NCI-H524 treated with DMSO at 0.1 percent for 48 hours (cell line): ENCODE measurements around the gene PRR16.
A peak's percentile ranks its signal among the peaks of the same experiment; 100 is the strongest.

ENCODE experiments used
- DNase-seq: peaks from one replicate; lab custom pipeline; 2025; lab: John Stamatoyannopoulos, UW

The PRR16 gene

DNA sequence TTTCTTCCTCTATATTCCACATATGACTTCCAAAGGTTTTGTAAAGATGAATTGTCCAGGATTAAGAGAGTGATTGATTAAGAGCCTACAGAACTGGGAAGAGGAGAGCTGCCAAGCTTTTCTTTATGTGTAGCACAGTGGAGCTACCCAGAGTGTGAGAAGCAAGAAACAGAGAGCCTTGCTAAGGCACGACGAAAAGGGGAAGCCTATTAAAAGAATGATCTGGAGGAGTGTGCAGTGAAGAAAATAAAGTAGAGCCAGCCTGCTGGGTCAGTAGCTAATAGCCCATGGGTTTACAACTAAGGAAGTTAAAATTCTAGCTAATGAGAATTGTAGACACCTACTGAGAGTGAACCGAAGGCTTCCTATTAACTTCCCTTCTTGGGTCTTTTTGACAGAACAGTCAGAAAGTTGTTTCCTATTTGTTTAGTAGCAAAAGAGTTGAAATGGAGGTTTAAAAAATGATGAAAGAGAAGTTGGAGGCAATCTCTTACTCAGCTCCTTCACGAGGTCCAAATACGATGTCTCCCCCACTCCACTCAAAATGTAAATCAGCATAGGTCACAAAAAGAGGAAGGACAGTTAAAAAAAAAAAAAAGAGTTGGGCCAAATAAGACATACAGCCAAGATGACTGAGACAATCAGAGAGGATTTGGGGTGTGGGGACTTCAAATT, 957 bp upstream of the PRR16 start:
- no peak for DNase-seq

DNA sequence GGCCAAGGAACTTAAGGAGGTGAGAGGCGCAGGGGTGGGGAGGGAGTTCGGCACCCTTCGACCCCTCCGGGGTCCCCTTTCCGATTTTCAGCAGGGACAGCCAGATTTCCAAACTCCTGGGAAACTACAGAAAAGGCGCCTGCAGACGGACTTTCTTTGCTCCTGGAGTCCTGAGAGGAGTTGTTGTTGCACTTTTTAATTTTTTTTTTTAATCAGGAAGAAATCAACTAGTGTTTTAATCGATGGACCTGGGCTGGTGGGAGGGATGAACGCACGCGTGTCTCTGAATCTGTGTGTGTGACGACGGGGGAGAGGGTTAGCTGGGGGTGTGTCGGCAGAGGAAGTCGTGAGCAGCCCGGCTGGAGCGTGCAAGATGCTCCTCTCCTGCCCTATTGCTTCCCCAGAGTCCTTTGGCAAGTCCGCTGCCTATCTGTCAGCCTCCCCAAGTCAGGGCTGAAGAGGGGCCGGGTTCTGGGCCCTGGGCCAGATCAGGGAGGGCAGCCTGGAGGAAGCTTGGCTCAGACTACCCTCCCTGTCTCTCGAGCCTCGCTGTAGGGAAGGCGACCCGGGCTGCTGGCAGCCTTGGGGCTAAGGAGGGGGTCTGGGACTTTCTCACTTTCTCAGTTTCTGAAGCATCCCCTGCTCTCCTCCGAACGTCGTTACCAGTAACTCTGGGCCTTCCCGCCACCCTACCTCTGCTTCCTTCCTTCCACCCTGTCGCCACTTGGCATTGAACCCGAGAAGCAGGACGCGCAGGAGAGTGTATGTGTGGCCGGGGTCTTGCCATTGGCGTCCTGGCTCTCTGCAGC, 731 bp downstream of the PRR16 start:
- peak; percentile 32 for DNase-seq

DNA sequence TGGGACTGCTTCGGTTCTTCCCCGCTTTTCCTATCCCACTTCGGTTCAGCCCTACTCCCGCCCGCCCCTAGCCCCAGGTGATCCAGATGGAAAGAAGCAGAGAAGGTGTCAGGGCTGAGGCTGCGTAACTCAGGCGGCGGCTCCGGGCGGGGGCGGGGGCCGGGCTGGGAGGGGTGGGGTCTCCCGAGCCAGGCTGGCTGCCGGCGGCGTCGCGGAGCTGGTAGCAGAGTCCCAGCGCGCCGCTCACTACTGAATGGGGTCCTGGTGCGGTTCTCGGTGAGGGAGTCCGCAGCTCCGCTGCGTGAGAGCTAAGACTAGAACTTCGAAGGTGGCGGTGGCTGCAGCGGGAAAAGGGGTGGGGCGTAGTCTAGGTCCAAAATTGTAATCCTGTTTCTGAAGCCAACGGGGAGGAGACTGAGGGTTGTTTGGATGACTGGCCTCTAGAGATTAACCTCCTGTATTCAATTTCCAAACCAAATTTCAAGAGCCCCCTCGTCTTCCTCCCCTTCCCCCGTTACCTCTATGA, 1.4 kb downstream of the PRR16 start:
- peak; percentile 54 for DNase-seq

DNA sequence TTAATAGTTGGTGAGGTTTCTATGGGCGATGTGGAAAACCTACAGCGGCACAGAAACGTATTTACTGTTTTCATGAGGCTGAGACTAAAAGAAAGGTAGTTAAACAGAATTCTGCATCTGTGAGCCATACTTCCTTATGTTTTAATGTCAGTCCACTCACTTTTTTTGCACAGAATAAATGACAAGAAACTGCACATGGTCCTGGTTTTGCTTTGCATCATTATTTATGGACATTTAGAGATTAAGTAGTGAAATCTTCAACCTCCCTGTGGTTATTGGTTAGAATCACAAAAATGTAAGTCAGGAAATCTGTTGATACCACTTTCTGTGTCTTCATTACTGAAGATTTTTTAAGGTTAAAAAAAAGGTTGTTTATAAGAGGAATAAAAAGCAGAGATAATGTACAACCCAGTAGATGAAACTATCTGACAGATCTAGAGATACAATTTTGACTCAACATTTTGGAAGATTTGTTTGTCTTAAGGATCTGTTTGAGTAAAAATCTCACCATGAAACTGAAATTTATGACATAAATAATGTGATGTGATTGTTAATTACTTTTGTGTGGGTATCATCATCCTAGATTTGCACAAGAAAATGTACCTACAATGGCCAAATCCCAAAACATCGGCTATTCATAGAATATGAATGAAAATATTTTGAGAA, 2.4 kb downstream of the PRR16 start:
- no peak for DNase-seq

DNA sequence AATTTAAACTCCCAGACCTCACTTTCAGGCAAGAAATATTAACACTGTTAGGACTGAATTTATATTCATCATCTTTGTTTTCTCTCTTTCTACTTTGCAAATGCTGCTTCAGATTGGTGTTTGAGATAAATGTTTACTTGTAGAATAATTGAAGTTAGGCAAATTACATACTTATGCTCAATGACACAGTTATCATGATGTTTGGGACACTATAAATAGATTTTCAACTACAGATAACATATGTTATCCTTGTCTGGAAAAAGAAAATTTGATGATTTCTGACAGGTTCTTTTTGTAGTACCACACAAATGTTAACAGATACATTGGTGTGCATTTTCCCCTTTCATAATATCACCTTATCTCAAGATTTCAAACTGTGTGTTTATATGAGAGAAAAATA, 7.9 kb downstream of the PRR16 start:
- no peak for DNase-seq

DNA sequence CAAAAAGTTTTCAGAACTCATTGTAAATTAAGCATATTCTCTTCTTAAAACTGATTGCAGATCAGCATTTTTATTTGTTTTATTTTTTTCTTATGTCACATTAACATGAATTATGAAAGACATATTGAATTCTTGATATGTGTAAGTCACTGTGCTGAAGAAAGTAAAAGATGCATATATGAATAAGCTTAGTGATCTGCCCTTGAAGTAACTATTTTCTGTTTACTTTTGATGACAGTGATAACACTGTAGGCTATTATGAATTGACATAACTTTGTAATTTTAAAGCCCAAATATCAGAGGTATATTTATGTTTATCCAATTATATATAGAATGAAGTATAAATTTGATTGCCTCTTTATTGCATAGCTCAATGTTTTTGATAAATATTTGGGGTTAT, 8.8 kb downstream of the PRR16 start:
- DNase-seq: no peak

DNA sequence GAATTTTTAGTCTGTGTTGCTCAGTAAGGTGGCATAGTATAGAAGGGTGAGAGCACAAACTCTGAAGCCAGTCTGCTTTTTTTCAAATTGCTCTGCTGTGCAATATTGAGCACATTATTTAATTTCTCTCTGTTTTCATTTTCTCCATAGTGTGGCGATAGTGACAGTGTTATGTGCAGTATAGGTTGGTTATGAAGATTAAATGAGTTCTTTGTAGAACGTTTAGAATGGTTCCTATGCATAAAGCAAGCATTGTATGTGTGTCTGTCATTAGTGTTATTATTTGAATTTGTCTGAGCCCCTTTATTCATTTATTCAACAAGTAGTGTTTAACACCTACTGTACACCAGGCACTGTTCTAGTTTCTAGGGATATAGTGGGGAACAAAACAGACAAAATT, 9.2 kb downstream of the PRR16 start:
- DNase-seq: no peak

DNA sequence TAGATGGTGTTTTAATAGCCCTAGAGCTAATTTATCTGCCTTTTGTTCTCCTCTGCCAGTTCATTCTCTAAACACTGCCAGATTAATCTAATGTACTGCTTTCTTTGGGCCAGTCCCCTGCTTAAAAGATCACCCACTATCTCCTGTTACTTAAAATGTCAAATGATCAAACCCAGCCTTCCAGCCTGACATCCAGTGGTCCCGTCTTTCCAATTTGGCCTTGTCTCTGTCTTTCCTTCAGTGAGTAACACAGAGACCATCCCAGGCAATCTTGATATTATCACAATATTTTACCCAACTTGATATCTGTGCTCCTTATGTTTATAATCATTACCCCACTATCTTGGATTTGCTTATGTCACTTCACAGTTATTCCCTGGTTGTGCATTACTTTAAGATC, 12.0 kb downstream of the PRR16 start:
- no peak for DNase-seq

DNA sequence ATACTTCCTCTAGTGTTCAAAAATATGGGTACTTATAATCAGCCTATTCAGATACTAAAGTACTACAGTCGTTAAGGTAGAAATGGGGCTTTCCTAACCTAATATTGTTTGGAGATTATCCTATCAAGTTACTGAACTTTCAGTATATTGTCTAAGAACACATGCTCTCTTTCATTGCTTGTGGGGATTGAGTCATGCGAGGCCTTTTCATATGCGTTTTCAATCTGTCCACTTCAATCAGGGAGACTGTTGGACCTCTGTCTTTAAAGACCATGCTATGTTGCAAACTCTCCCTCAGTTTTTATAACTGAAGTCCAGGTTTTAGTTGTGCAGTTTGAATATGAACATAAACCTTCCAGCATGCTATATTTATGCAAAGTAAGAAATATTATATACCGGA, 15.0 kb downstream of the PRR16 start:
- peak; percentile 53 for DNase-seq

DNA sequence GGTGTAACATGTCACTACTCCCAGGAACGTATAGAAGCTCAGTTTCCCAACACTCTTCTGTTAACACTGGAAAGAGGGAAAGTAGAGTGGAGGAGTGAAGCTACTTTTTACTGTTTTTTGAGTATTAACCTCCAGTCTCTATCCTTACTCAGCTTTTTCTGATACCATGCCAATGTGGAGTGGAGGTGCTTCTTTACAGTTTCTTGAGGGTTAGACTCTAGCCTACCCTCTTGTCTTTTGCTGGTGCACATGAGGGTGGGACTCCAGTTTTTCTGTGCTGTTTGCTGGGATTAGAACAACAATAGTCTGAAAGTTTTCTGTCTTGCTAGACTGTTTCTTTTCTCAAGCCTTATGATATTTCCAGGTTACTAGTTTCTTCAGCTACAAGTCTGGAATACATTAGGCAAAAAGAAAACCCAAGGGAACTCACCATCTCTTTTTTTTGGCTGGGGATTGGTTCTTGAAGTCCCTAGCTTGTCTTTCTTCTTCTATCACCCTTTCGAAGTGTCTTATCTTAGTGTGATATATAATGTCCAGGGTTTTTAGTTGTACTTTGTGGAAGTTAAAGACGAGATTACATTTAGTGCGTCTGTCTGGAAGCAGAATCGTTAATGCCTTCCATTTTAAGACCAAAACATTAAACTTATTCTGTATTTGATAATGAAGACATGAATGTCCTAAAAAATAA, 35.9 kb downstream of the PRR16 start:
- DNase-seq: no peak

DNA sequence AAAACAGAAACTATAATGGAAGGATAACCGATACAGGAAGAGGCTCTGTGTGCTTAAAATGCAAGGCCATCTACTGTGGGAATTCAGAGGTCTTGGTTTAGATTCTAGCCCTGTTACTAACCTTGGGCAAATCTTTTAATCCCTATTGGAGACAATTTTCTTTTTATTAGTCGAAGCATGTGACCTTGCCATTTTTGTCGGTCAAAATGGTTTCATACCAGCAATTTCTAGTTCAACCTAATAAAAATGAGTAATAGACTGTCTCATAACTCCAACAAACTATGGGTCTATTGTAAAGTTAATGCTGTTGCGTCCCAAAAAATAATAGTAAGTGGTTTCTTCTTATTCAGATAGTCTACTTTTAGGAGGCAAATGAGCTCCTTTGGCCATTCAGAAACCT, 38.4 kb downstream of the PRR16 start:
- DNase-seq: no peak

DNA sequence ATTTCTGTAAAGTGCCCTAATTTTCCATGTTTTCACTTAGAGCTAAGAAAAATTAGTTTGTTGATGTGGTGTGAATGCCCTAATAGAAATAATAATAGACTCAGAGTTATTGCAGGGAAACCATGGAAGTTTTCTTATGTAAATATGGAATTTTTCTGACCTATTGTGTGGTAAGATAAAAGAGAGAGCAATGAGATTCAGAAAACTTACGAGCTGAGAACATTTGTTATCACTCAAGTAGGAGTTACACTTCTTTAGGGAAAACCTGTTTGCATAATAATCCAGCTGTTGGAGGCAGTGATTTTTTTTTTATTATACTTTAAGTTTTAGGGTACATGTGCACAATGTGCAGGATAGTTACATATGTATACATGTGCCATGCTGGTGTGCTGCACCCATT, 39.2 kb downstream of the PRR16 start:
- DNase-seq: no peak

DNA sequence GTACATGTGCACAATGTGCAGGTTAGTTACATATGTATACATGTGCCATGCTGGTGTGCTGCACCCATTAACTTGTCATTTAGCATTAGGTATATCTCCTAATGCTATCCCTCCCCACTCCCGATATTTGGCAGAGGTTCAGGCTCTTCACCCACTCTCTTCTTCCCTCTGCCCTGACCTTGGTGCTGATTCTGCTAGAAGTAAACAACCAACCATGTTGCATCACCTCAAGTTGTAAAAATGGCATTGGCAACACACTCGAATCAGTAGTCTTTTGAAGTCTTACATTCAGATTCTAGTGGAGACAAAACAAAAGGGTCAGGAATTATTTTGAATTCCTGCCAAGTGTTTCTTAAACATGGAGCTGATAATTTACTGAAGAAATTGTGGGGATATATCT, 40.0 kb downstream of the PRR16 start:
- DNase-seq: no peak

DNA sequence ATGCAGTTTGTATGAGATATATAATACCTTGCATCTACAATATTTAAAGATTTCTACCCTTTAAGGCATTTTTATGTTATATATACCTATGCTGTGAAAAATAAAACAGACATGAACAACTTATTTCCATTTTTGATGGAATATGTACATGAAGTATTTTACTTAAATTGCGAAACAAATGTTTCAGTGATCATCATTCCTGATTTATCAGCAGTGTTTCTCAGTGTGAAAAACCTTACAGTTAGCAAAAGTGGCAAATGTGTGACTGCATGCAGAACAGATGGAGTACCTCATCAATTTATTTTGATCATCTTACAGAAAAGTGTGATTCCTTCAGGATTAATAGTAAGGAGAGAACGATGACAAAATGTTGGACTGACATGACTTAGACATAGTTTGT, 43.1 kb downstream of the PRR16 start:
- DNase-seq: no peak

DNA sequence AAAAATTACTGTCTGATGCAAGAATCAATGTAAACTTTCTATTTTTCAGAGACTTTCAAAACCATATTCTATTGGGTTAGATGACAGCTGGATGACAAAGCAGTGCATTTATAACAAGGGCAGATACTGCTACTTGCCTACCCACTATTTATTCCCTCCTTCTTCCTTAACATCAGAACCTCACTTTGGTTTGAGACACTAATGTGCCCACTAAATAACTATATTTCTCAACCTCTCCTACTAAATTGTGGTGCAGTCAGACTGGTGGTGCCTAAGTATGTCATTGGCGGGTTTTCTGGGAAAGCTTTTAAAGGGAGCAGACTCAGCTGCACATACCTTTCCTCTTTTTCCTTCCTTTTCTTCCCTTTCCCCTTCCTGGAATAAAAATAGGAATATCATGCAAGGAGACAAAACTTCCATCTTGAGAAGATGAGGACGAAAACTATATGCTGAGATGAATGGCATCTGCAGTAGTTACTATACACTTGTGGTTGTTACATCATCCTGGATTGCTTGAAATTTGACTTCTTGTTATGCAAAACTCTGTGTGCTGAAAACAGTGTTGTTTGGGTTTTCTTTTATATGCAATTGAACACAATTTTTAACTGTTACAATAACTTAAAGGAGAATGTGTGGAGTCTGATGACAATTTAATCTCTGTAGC, 43.8 kb downstream of the PRR16 start:
- DNase-seq: no peak

DNA sequence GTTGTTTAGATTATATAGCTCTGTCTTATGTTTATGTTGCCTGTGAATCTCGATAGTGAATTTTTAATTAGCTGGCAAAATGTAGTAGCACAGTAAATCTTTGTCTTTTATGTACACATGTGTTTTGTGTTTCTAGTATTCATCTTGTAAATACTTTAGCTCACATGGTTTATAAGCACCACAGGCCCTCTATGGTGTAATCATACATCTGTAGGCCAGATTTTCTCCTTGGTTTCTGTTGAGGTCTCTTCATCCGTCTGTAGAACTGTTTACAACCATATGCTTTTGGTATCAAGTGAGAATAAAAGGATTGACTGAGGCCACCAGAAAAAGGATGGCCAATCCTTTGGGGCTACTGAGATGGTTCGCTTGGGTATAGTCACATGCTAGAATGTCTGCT, 45.0 kb downstream of the PRR16 start:
- no peak for DNase-seq

DNA sequence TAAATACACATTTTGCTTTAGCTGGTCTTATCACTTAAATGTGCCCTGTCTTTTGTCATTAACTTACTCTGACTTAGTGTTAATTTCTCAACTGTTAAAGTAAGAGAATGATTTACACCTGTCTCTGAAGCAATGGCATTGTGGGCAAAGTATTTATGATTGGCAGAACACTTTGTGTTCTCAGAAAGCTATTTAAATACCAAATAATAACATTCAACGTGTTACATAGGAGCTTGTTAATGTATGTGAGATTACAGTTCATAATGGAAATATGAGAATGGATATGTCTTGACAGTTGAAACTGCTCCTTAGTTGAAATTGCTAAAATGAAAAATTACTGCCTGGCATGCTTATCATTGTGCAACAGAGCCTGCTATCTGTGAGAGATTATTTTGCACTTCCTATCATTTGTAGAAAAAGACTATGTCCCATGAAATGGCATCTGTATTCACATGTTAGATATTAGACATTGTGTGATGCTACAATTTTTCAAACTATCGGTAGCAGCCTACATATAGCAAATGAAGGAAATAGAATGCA, 46.1 kb downstream of the PRR16 start:
- no peak for DNase-seq

DNA sequence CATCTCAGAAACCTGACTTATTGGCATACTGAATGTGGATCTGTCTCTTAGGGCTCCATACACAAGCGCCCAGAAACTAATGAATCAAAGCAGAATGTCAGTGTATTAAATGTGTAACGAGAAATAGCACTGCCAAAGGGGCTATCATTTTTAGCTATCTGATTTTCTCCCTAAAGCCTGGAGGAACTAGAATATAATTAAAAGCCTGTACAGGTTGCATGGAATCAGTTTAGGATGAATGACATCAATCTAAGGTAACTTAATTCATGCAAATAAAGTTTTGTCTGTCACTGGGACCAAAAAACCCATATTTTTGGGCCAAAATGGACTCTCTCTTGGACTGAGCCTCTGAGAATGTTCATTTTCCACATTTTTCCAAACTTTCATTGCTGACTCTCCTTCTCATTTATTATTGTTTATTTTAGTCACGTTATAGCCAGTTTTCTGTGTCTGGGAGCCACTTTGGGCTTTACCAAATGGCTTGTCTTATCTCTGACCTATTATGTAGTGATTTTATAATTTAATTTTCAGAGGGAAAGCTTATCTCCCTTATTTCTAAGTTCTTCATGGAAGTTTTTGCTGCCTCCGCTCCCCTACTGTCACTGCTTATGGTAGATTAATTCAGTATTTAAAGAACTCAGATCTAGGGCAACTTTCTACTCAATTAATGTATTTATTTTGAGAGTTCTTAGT, 47.0 kb downstream of the PRR16 start:
- DNase-seq: no peak

DNA sequence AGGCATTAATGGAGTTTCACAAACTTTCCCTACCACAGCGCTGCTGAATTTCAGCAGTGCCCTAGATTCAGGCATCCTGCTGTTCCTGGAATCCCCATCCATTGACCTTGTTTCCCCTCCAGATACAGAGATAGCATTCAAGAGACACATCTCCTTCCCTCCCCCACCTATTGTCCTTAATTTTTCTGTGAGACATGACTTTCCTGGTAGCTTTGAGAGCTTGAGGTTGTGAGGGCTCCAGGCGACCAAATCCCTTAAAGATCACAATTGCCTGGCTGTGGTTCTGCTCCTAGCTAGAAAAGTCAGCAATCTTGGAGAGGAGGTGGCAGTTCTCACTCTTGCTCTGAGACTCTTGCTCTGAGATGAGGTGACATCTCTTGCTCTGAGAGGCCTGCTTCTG, 48.0 kb downstream of the PRR16 start:
- no peak for DNase-seq

DNA sequence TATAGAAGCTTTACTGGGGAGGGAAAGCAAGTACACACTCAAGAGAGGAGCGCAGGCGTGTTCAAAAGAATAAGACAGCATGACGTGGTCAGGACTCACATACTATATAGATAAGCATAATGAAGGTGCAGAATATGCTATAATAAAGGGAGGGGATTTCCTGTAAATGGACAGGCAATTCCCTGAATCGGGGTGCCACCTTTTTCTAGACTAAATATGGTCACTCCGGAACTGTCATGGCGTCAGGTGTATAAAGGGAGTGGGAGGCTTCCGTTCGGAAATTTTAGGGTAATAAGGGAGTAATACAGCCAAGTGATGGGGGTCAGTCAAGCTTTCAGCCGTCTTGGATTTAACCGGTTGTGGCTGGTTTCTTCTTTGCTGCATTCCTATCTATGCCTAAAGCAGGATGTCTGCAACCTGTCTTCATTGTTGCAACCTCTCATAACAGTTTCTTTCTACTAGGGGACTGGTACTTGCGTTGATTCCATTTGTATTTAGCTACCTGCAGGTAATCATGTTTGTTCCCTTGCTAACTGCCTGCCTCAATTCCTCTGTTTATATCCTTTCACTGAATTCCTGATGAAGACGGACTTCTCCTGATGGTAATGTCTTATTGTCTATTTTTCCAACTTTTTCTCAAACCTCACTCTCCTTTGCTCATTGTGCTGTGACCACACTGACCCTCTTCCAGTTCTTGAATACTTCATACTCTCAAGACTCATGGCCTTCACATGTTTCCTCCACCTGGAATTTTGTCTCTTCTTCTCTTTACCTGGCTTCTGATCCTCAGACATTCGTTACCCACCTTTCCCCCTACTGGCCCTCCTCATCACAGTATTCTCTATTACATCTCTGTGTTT, 48.9 kb downstream of the PRR16 start:
- no peak for DNase-seq
